Measurements from ENCODE around the gene DPP3.

DPP3 gene

GRCh38 chr11:66471142-66471541 lies 9.1 kb upstream of the DPP3 start:
- TF ChIP-seq CTCF (IDR thresholded peaks at IDR 0.05; ENCODE audit: low read depth, low read length, missing control alignments): no peak
- in situ Hi-C loops (cut with HindIII; ENCODE audit: low sequenced_read_pairs): no loop called here
- H3K4me3 ChIP-seq (ENCODE audit: low read depth, low read length): no peak overlapping the region
- DNase-seq (ENCODE audit: low read depth): no peak

GRCh38 chr11:66472054-66472453 lies 8.2 kb upstream of the DPP3 start:
- no peak for DNase-seq (ENCODE audit: low read depth)
- H3K4me3 ChIP-seq (ENCODE audit: low read depth, low read length): no peak overlapping the region
- in situ Hi-C loops (cut with HindIII; ENCODE audit: low sequenced_read_pairs): no loop called here
- no peak for TF ChIP-seq CTCF (IDR thresholded peaks at IDR 0.05; ENCODE audit: low read depth, low read length, missing control alignments)

- no peak for DNase-seq (ENCODE audit: low read depth)
- in situ Hi-C loops (cut with HindIII; ENCODE audit: low sequenced_read_pairs): no loop called here
Measured at GRCh38 chr11:66473167-66473566, 7.1 kb upstream of the DPP3 start.

GRCh38 chr11:66473608-66474515 lies 6.4 kb upstream of the DPP3 start:
- no peak overlapping the region for H3K4me3 ChIP-seq (ENCODE audit: low read depth, low read length)
- no peak for TF ChIP-seq CTCF (IDR thresholded peaks at IDR 0.05; ENCODE audit: low read depth, low read length, missing control alignments)
- DNase-seq (ENCODE audit: low read depth): no peak
- in situ Hi-C loops (cut with HindIII; ENCODE audit: low sequenced_read_pairs): no loop called here

More at GRCh38 chr11:66473167-66473566, 7.1 kb upstream of the DPP3 start:
- no peak for TF ChIP-seq CTCF (IDR thresholded peaks at IDR 0.05; ENCODE audit: low read depth, low read length, missing control alignments)
- no peak overlapping the region for H3K4me3 ChIP-seq (ENCODE audit: low read depth, low read length)

GRCh38 chr11:66475349-66476172 lies 4.7 kb upstream of the DPP3 start:
- DNase-seq (ENCODE audit: low read depth): no peak
- no peak overlapping the region for H3K4me3 ChIP-seq (ENCODE audit: low read depth, low read length)
- TF ChIP-seq CTCF (IDR thresholded peaks at IDR 0.05; ENCODE audit: low read depth, low read length, missing control alignments): no peak
- in situ Hi-C loops (cut with HindIII; ENCODE audit: low sequenced_read_pairs): no loop called here

- H3K4me3 ChIP-seq (ENCODE audit: low read depth, low read length): no peak overlapping the region
- in situ Hi-C loops (cut with HindIII; ENCODE audit: low sequenced_read_pairs): no loop called here
- DNase-seq (ENCODE audit: low read depth): no peak
- TF ChIP-seq CTCF (IDR thresholded peaks at IDR 0.05; ENCODE audit: low read depth, low read length, missing control alignments): no peak
Measured at GRCh38 chr11:66476173-66476840, 3.9 kb upstream of the DPP3 start.

Measured in astrocyte of the cerebellum (primary cell).